Measurements from ENCODE around the gene PLCB3.

- TF ChIP-seq EZH2 (IDR thresholded peaks at IDR 0.05; ENCODE audit: low read length, missing control alignments) (no peak), CTCF (conservative IDR thresholded peaks at IDR 0.05 in 1 of 2, IDR thresholded peaks at IDR 0.05 in 1 of 2; ENCODE audit: low read depth in 1 of 2, low read length in 2 of 2) (no peak)
Measured at GRCh38 chr11:64284962-64285884, 33.9 kb downstream of the PLCB3 start, which contains the start of gene GPR137.

All from fibroblast of lung (primary cell).